Neural cell (in vitro differentiated cells): ENCODE measurements around the gene HEG1. TPM values are rescaled to one million over a fixed set of nuclear protein-coding genes. Genes with fewer than 3 reads are reported as not detected.

Experiments
- H2AFZ ChIP-seq: fragments of 200-600, 300-800 bp; sonication (generic), shearing (Covaris generic); 2 replicates; pipeline ENCODE4 v1.6.0; 2014; ENCODE audit warnings: low read depth, mild to moderate bottlenecking, antibody characterized with exemption, low read length, moderate library complexity
- H3F3A ChIP-seq: fragments of 200-600 bp; shearing (Covaris generic); 2 replicates; pipeline ENCODE4 v1.6.1; 2016; ENCODE audit warnings: mild to moderate bottlenecking, moderate library complexity, mixed read lengths, antibody characterized with exemption, low read length; ENCODE audit not compliant: insufficient read depth, poor library complexity, severe bottlenecking
- H3K27ac ChIP-seq: fragments of 200-600, 300-800 bp; sonication (generic), shearing (Covaris generic); 2 replicates; pipeline ENCODE4 v1.5.1; 2014; ENCODE audit warnings: mild to moderate bottlenecking, low read length, moderate library complexity
- H3K27me3 ChIP-seq: fragments of 300-800, 200-600 bp; sonication (generic), shearing (Covaris generic); 2 replicates; pipeline ENCODE4 v1.6.0; 2014; ENCODE audit warnings: mild to moderate bottlenecking, low read depth, low read length, moderate library complexity; ENCODE audit not compliant: insufficient read depth
- H3K36me3 ChIP-seq: fragments of 300-800, 200-600 bp; sonication (generic), shearing (Covaris generic); 2 replicates; pipeline ENCODE4 v1.5.1; 2014; ENCODE audit warnings: mild to moderate bottlenecking, antibody characterized with exemption, low read length, moderate library complexity; ENCODE audit not compliant: insufficient read depth
- H3K4me2 ChIP-seq: fragments of 300-800, 200-600 bp; sonication (generic), shearing (Covaris generic); 2 replicates; pipeline ENCODE4 v1.6.0; 2014; ENCODE audit warnings: mild to moderate bottlenecking, low read length
- H3K4me3 ChIP-seq: fragments of 300-800, 200-600 bp; sonication (generic), shearing (Covaris generic); 2 replicates; pipeline ENCODE4 v1.5.1; 2014; ENCODE audit warnings: mild to moderate bottlenecking, low read length, moderate library complexity
- H3K79me2 ChIP-seq: fragments of 200-600 bp; shearing (Covaris generic); replicated peaks from 2 replicates; pipeline ENCODE4 v1.6.0; 2014; ENCODE audit warnings: mild to moderate bottlenecking, low read length, moderate library complexity; ENCODE audit not compliant: insufficient read depth
- H3K9ac ChIP-seq: fragments of 300-800, 200-600 bp; sonication (generic), shearing (Covaris generic); 2 replicates; pipeline ENCODE4 v1.6.1; 2016; ENCODE audit warnings: mild to moderate bottlenecking, low read length, mixed read lengths
- H3K9me2 ChIP-seq: fragments of 200-600 bp; shearing (Covaris generic); 2 replicates; pipeline ENCODE4 v1.6.1; 2016; ENCODE audit warnings: mild to moderate bottlenecking, low read length, mixed read lengths; ENCODE audit not compliant: insufficient read depth
- H3K9me3 ChIP-seq: fragments of 200-600, 300-800 bp; sonication (generic), shearing (Covaris generic); 2 replicates; pipeline ENCODE4 v1.6.1; 2016; ENCODE audit warnings: mild to moderate bottlenecking, mixed run types, low read length, moderate library complexity, mixed read lengths
- H4K20me1 ChIP-seq: fragments of 200-600 bp; shearing (Covaris generic); 2 replicates; pipeline ENCODE4 v1.6.1; 2016; ENCODE audit warnings: mild to moderate bottlenecking, mixed run types; ENCODE audit not compliant: insufficient read depth
- CTCF ChIP-seq: fragments of 450-650 bp; IDR thresholded peaks from 2 replicates; pipeline ENCODE4 v1.5.1; 2014; ENCODE audit warnings: antibody characterized with exemption, mild to moderate bottlenecking, moderate library complexity; ENCODE audit not compliant: poor library complexity, severe bottlenecking
- EP300 ChIP-seq: fragments of 450-650 bp; conservative IDR thresholded peaks from 2 replicates; pipeline ENCODE4 v1.6.1; 2014; ENCODE audit warnings: antibody characterized with exemption, mild to moderate bottlenecking, moderate library complexity; ENCODE audit not compliant: poor library complexity, severe bottlenecking
- EZH2 ChIP-seq: fragments of 200-600, 300-800 bp; shearing (Covaris generic), sonication (generic); IDR thresholded peaks from 2 replicates; pipeline ENCODE4 v1.6.1; 2014; ENCODE audit warnings: antibody characterized with exemption, low read length, borderline replicate concordance, mild to moderate bottlenecking; ENCODE audit not compliant: insufficient read depth, poor library complexity, severe bottlenecking
- MXI1 ChIP-seq: fragments of 450-650 bp; conservative IDR thresholded peaks from 2 replicates; pipeline ENCODE4 v1.6.1; 2014; ENCODE audit warnings: antibody characterized with exemption, mild to moderate bottlenecking; ENCODE audit not compliant: poor library complexity, severe bottlenecking
- POLR2AphosphoS5 ChIP-seq: IDR thresholded peaks from 2 replicates; pipeline ENCODE4 v1.6.1; 2012
- RAD21 ChIP-seq: fragments of 450-650 bp; conservative IDR thresholded peaks from 2 replicates; pipeline ENCODE4 v1.6.1; 2014; ENCODE audit warnings: antibody characterized with exemption, mild to moderate bottlenecking, moderate library complexity
- REST ChIP-seq: IDR thresholded peaks from 2 replicates; pipeline ENCODE4 v1.6.1; 2012; ENCODE audit warnings: borderline replicate concordance
- SMC3 ChIP-seq: fragments of 450-650 bp; conservative IDR thresholded peaks from 2 replicates; pipeline ENCODE4 v1.6.1; 2014; ENCODE audit warnings: antibody characterized with exemption, mild to moderate bottlenecking, moderate library complexity; ENCODE audit not compliant: poor library complexity
- TAF1 ChIP-seq: IDR thresholded peaks from 2 replicates; pipeline ENCODE4 v1.6.1; 2012; ENCODE audit warnings: low read depth
- polyA plus RNA-seq: library from polyadenylated mRNA; depleted of rRNA; stranded (reverse); fragments of >200 nt; gene quantifications from 2 replicates; pipeline ENCODE4 v1.2.3, GENCODE V29; 2014

The HEG1 gene
- polyA plus RNA-seq, 1 donor from 2014 or later: 0.48 TPM

DNA sequence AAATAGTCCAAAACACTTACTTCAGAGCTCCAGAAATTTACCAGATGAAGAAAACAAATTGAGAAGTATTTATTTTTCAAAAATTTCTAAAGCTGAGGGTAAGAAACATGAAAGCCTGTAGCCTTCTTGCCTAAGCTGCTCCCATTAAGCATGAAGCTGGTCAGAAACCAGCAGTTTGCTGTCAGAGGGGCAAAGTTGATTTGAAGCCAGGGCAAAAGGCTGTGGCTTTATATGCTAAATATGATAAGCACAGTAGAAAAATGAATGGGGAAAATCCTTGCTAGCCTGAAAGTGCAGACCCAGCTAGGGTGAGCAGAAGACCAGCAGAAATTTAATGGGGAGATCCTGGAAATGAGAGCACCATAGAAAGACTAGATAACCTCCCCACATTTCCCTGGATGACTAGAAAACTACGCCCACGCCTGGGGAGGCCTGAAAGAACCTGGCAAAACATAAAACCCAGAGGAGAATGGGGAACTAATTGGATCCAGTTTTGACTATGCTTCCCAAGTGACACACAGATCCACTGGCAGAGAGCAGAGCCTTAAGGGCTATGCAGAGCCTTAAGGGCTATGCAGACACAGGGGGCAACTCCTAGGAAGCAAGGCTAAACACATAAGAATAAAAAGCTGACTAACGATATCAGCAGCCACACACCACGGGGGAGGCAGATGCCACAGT, 43.0 kb upstream of the HEG1 start:
- H3K4me2 ChIP-seq: no peak overlapping the region
- H2AFZ ChIP-seq: no peak overlapping the region

GRCh38 chr3:125090649-125091048, 34.9 kb upstream of the HEG1 start:
- H3K36me3 ChIP-seq: no peaks in the 10 kb centered on the region
- no peak overlapping the region for H3K9ac ChIP-seq
- H3K27me3 ChIP-seq: no peaks in the 10 kb centered on the region
- TF ChIP-seq RAD21: no peak
- no peak for TF ChIP-seq CTCF
- no peaks in the 10 kb centered on the region for H3F3A ChIP-seq
- no peaks in the 10 kb centered on the region for H3K9me2 ChIP-seq
- H3K4me3 ChIP-seq: no peak overlapping the region
- no peaks in the 10 kb centered on the region for H3K79me2 ChIP-seq
- H2AFZ ChIP-seq: no peak overlapping the region
- no peaks in the 10 kb centered on the region for H3K9me3 ChIP-seq
- no peak overlapping the region for H3K27ac ChIP-seq
- no peak overlapping the region for H3K4me2 ChIP-seq
- H4K20me1 ChIP-seq: no peaks in the 10 kb centered on the region

More for the DNA sequence above, 43.0 kb upstream of the HEG1 start:
- Histone ChIP-seq H4K20me1 (no peaks in the 10 kb centered on the region), H3K9me2 (no peaks in the 10 kb centered on the region), H3K79me2 (no peaks in the 10 kb centered on the region), H3K27me3 (no peaks in the 10 kb centered on the region), H3K9ac (no peak overlapping the region), H3K9me3 (no peaks in the 10 kb centered on the region), H3K4me3 (no peak overlapping the region), H3F3A (no peaks in the 10 kb centered on the region), H3K36me3 (no peaks in the 10 kb centered on the region), H3K27ac (no peak overlapping the region)
- TF ChIP-seq SMC3 (no peak), POLR2AphosphoS5 (no peak), EP300 (no peak), CTCF (no peak), REST (no peak), TAF1 (no peak), MXI1 (no peak), RAD21 (no peak), EZH2 (no peak)
